C4-2B (cell line): ENCODE data around the gene EEF2K.

Experiments used
- H3K27ac ChIP-seq: fragments of 450-650 bp; 2 replicates; pipeline ENCODE4 v1.5.1; 2017
- ZFX ChIP-seq: fragments of 450-650 bp; IDR thresholded peaks from 2 replicates; pipeline ENCODE4 v1.6.1; 2017
- TF ChIP-seq, protein P1 (sequence below): fragments of 450-650 bp; conservative IDR thresholded peaks from 2 replicates; pipeline ENCODE4 v1.5.1; 2017; ENCODE audit warnings: mild to moderate bottlenecking

The EEF2K gene

DNA sequence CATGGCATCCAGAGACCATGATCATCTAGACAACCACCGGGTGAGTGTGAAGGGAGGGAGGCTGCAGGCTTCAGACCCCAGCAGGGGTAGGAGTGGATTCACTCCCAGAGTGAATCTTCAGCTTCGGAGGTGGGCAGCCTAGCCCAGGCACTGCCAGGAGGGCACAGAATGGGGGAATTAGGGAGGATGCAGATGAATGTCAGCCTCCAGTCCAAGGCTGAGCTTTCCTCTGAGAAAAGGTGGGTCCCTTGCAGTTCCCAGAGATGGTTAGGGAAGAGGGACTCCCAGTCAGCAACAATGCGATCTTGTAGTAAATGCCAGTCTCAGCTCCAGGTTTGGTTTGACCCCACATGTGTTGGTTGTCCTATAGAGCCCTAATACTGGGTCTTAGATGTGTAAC is 54.4 kb downstream of the EEF2K start:
- no peak overlapping the region for H3K27ac ChIP-seq
- TF ChIP-seq, protein P1, sequence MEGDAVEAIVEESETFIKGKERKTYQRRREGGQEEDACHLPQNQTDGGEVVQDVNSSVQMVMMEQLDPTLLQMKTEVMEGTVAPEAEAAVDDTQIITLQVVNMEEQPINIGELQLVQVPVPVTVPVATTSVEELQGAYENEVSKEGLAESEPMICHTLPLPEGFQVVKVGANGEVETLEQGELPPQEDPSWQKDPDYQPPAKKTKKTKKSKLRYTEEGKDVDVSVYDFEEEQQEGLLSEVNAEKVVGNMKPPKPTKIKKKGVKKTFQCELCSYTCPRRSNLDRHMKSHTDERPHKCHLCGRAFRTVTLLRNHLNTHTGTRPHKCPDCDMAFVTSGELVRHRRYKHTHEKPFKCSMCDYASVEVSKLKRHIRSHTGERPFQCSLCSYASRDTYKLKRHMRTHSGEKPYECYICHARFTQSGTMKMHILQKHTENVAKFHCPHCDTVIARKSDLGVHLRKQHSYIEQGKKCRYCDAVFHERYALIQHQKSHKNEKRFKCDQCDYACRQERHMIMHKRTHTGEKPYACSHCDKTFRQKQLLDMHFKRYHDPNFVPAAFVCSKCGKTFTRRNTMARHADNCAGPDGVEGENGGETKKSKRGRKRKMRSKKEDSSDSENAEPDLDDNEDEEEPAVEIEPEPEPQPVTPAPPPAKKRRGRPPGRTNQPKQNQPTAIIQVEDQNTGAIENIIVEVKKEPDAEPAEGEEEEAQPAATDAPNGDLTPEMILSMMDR, result no peak
- no peak for TF ChIP-seq ZFX

DNA sequence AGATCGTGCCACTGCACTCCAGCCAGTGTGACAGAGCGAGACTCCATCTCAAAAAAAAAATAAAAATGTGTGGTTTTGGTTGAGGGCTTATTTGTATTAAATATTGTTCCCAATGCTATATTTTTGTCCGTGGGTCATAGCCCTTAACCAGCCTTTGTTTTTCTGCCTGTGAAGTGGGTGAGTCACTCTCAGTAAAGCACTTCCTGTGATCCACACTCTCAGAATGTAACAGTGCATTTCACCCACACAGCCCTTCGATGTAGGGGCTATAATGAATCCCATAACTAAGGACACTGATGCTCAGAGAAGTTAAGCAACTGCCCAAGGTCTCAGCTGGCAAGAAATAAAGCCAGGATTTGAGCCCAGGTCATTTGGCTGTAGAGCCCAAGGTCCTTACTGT is 56.4 kb downstream of the EEF2K start:
- H3K27ac ChIP-seq, result no peak overlapping the region
- no peak for TF ChIP-seq ZFX
- TF ChIP-seq, protein P1, result no peak

DNA sequence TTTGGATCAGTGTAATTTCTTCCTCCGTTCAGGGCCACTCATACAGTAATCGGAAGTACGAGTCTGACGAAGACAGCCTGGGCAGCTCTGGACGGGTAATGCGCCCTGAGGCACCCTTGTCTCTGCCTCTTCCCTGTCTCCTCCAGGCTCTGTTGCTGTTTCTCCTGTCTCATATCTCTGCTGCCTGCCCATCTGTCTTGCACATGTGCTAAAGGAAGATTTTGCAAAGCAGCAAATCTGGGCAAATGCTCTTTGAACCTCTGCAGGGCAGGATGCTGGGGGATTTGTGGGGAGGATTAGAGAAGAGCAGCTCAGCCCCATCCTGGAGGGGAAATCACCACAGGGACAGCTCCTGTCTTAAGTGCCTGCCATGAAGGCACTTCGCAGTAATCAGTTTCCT is 58.7 kb downstream of the EEF2K start:
- no peak overlapping the region for H3K27ac ChIP-seq
- no peak for TF ChIP-seq ZFX
- TF ChIP-seq, protein P1, result no peak

DNA sequence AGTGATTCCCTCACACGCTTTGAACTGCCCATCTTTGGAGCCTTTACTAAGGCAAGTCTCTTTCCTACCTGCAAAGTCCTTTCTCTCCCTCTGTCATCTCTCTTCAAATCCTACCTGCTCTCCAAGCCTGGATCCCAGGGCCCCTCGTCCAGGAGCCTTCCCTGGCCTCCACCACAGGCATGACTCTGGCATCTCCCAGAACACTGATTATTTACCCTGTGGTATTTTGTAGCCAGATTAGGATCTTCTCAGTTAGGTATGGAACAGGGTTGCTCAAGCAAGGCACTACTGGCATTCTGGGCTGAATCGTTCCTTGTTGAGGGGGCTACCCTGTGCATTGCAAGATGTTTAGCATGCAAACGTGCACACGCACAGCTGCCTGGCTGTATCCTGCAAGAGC is 59.3 kb downstream of the EEF2K start:
- H3K27ac ChIP-seq, result no peak overlapping the region
- TF ChIP-seq, protein P1, result no peak
- TF ChIP-seq ZFX, result no peak

DNA sequence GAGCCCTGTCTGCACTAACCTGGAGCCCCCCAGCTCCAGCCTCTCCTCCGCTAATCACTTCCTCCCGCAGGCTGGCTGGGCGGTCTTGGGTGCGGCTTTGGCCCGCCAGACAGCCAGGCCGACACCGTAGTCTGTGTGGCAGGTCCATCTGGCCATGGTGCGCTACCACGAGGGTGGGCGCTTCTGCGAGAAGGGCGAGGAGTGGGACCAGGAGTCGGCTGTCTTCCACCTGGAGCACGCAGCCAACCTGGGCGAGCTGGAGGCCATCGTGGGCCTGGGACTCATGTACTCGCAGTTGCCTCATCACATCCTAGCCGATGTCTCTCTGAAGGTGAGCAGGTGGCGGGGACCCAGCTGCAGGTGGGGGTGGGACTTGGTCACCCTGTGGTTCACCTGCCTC is 60.5 kb downstream of the EEF2K start:
- no peak overlapping the region for H3K27ac ChIP-seq
- TF ChIP-seq, protein P1, result no peak

DNA sequence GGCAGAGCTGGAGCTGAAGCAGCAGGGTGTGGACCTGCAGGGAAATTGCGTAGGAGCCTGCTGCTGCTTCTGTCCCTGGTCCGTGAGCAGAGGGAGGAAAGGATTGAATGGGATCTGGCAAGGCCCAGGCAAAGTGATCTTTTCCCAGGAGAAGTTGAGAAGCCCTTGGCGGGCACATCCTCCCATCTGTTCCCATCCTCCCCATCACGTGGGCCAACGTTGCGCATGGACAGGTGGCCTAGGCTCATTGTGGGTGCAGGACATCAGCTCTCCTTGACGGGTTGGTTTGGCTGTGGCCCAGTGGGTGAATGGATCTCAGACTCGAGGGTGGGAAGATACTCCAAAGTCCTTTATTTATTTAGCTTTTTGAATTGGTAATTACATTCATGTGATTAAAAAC is 61.7 kb downstream of the EEF2K start:
- TF ChIP-seq ZFX, result no peak
- TF ChIP-seq, protein P1, result no peak

DNA sequence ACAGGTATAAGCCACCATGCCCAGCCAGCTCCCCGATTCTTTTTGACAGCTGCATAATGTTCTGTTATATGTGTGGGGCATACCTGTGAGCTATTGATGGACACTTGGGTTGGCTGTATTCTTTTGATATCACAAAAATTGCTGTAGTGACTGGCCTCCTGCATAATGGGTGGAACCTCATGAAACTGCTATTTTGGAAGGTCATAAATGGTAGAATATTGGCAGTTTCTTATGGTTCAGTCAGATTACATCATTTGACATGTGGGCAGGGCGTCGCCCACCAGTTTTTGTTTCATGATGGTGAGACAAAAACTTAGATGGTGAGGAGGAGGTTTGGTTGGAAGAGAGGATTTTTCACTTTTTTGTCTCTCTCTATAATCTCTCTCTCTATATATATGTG is 64.4 kb downstream of the EEF2K start:
- H3K27ac ChIP-seq, result no peak overlapping the region
- TF ChIP-seq ZFX, result no peak
- TF ChIP-seq, protein P1, result no peak

More for the DNA sequence above, 61.7 kb downstream of the EEF2K start:
- no peak overlapping the region for H3K27ac ChIP-seq
